NCI-H1092 treated with DMSO at 0.1 percent for 48 hours (cell line): ENCODE measurements around the gene KDM2B.

Experiments
- DNase-seq: peaks from one replicate; lab custom pipeline; 2025; lab: John Stamatoyannopoulos, UW

KDM2B gene

DNA sequence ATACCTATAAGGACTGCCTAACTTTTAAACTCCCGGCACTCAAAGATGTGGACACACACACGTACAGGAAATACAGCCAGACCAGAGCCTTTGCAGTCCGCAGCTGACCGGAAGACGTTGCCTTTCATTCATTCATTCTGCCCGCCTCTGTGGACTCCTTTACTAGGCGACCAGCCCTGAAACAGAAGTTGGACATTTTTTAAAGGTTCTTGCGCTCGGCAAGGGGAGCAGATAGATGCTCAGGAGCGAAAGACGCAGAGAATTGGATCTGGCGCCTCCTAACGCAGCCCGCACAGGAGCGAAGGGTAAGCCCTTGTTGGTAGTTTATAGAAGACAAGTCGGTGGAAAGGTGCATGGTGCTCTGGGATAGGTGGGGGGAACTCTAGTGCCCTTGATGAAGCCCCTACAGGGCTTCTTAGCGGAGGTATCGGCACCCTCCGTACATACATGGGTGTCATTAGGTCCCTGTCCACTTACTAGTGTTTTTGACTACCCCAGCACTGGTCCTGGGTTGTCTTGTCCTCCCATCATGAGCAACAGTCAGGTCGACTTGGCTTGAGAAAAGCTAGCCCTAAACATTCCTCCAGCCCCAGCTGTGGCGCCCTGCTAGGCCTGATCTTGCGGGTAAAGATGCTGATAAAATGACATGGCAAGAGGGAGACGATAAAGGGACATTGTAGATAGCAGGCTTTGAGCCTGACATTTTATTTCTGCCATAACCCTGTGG lies at the start of gene KDM2B:
Gene KDM2B, minus strand, starts transcription at position 65 of the 727 bp plus-strand sequence. CDS start 112 bp downstream, outside the sequence.
- DNase-seq = no peak

GRCh38 chr12:121628536-121628935 lies 47.7 kb upstream of the KDM2B start:
- DNase-seq = no peak

- DNase-seq = no peak
Measured at GRCh38 chr12:121628037-121628436, 47.2 kb upstream of the KDM2B start.

- DNase-seq = peak; percentile 34
Measured at GRCh38 chr12:121626853-121627640, 46.2 kb upstream of the KDM2B start.

DNA sequence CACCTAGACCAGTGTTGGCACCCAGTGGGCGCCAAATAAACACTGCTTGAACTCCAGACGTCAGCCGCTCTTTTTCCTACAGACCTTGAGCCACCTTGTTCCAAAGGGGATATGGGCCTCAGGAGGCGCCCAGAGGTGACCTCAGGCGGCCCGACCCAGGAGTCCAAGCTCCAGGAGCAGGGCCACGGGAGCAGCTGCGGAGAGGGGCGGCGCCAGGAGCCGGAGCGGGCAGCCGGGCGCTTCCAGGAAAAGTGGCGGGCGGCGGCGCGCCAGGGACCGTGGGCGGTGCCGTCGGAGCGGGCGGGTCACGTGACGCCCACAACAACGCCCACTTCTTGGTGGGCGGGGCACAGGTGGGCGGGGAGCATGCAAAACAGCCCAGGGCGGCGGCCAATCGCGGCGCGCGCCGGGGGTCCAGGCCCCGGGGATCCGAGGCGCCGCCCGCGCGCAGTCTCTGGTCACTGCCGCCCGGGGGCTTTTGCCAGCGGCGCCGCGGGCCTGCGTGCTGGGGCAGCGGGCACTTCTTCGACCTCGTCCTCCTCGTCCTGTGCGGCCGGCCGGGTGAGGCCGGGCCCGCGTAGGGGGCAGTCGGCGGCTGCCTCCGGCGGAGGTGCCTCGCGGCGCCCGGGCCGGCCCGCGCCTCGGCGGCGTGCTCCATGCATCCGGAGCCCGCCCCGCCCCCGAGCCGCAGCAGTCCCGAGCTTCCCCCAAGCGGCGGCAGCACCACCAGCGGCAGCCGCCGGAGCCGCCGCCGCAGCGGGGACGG lies 45.4 kb upstream of the KDM2B start, which contains the start of gene ORAI1:
Gene ORAI1, plus strand, starts transcription at position 444 of the 766 bp plus-strand sequence.
- DNase-seq = peak; percentile 88

- no peak for DNase-seq
Measured at GRCh38 chr12:121620333-121620891, 39.6 kb upstream of the KDM2B start.

- DNase-seq = no peak
Measured at GRCh38 chr12:121618659-121619233, 37.9 kb upstream of the KDM2B start.

GRCh38 chr12:121614872-121615467 lies 34.1 kb upstream of the KDM2B start:
- no peak for DNase-seq

- no peak for DNase-seq
Measured at GRCh38 chr12:121613462-121613861, 32.6 kb upstream of the KDM2B start.

GRCh38 chr12:121611306-121611705 lies 30.5 kb upstream of the KDM2B start:
- no peak for DNase-seq

DNA sequence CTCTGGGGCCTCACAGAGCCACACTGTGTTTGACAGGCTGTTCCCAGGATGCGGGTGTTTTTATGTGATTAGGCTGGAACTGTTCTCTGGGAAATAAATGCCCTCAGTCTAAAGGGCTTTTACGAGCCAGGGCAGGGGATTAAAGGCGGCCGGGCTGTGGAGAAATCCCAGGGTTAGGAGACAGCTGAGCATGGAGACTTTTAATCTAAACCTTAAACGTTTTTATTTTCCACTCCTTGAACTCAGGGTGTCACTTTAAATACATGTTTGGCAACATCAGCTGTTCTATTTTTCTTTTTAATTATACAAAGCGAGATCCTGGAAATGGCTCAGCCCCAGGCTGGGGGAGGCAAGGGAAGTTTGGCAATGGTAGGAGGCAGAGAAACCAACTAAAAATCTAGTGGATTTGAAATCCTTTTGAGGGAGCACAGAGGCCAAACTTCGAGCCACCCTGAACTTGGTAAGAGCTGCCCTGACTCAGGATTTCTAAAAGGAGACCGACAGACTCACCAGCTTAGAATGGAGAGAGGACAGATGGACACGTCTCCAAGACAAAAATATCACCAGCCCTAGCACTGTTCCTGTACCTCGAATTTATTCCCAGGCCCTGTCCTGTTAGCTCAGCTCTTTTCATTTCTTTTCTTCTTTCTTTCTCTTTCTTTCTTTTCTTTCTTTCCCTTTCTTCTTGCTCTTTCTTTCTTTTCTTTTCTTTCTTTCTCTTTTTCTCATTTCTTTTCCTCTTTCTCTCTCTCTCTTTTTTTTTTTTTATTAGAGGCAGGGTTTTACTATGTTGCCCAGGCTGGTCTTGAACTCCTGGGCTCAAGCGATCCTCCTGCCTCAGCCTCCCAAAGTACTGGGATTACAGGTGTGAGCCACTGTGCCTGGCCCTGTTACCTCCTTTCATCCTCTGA lies 29.7 kb upstream of the KDM2B start:
- no peak for DNase-seq

DNA sequence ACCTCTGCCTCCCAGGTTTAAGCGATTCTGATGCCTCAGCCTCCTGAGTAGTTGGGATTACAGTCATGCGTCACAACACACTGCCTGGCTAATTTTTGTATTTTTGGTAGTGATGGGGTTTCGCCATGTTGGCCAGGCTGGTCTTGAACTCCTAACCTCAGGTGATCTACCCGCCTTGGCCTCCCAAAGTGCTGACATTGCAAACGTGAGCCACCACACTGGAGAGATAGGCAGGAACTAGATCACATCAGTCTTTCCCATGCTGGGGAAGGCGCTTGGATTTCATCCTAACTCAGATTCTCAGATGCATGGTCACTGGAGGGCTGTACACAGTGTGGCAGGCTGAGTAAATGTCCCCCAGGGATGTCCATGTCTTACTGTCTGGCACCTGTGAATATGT lies 27.5 kb upstream of the KDM2B start:
- DNase-seq = no peak

GRCh38 chr12:121603581-121603980 lies 22.8 kb upstream of the KDM2B start:
- DNase-seq = no peak

DNA sequence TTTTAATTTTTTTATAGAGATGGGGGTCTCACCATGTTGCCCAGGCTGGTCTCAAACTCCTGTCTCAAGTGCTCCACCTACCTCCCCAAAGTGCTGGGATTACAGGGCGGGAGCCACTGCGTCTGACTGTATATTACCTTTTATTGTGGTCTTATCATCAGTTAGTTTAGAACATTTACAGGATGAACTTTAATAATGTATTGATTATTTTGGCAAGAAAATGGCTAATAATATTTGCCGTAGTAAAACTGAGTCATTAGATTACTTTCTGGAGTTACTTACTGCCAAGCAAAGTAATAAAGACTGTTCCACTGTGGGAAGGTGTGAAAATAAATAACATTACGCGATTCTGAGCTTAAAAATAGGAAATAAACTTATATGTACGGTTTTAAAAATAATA lies 21.9 kb upstream of the KDM2B start:
- DNase-seq = no peak

- DNase-seq = no peak
Measured at GRCh38 chr12:121600702-121601336, 20.0 kb upstream of the KDM2B start.

GRCh38 chr12:121596526-121596925 lies 15.7 kb upstream of the KDM2B start:
- DNase-seq = no peak

- no peak for DNase-seq
Measured at GRCh38 chr12:121595520-121595919, 14.7 kb upstream of the KDM2B start.

DNA sequence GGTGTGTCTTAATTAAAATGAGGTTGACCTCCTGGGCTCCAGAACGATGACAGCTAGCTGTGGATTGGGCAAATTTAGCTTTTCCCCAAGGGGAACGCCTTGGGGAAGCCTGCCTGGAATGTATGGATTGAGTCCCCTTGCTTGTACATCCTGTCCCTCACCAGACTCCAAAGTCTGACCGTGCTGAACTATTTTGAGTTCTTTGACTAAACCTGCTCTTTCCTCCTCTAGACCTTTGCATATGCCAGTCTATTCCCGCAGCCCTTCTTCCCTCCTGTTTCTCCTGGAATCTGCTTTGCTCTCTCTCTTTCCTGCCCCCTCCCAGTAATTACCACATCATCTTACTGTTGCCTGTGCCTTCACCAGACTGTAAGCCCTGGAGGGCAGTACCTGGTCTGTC lies 11.5 kb upstream of the KDM2B start:
- DNase-seq = no peak

- no peak for DNase-seq
Measured at GRCh38 chr12:121590476-121591143, 9.8 kb upstream of the KDM2B start.
